ENCODE data around the gene TNC.

TNC gene

DNA sequence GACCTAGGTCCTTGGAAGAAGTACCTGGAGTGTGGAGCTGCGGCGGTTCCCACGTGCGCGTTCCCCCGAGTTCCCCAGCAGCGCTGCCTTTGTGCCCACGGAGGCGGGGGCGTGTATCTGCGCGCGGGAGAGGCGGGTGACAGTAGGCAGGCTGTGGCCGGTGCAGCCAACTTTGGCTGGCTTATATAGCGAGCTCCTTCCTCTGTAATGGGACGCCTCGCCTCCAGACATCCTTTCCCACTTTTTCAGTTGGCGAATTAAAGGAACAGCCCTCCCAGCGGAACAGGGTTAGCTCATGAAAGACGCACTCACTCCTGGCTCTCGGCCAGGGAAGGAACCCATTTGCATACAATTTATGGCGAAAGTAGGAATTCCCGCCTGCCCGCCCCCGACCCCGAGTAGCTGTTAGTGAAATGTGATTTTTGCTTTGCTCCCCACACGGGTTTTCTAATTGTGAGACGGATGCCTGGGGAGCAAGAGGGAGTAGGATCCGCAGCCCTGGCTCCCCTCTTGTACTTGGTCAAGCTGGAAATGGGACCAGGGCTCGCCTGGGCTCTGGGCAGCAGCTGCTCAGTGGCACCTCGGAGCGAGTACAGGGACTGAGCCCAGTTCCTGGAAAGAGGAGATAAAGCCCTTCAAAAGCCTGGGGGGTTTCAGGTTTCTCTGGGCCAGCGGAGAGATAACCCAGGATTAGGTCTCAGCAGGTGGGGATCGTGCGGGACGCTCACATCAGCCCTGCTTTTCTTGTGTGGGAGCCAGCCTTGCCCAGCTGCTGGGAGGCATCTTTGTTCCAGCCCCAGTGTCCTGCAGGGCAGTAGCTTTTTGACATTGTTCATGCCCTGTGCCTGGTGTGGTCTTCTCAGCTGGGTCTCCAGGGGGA lies at the start of gene TNC:
TNC (minus strand) TSS at position 159 of the 880 bp plus-strand sequence. CDS start 27,139 bp downstream, outside the sequence.
- DNase-seq = no peak

DNA sequence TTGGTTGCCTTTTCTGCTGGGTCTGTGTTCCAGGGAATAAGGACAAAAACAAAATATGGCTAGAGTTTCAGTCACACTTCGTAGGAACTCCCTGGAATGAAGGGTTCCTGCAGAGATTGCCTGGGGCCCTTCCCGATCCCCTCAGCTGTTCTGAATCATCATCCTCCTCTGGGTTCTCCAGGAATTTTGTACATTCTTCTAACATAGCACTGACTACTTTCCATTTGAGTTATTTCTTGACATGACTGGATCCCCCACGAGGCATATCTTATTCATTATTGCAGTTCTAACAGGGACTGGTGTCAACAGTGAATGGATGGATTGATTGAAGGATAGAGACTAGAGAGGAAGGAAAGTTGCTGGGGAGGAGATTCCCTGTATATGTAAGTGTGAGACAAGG lies 49.2 kb upstream of the TNC start:
- DNase-seq = no peak

DNA sequence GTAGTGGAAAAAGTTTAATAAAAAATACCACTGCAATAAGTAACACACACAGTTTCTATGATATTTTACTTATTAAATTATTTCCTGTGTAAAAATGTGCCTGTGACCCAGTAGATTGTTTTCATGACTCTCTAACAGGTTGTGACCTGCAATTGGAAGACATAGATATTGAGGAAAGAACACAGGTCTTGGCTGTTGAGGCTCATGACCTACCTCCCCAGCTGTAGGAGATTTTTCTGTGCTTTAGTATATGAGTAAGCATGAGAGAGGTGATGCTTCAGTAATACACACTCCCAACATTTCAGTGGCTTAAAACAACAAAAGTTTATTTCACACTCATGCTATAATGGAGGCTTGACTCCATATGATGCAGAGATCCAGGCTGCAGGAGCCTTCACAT lies 47.3 kb upstream of the TNC start:
- DNase-seq = no peak

GRCh38 chr9:115164511-115164974 lies 46.6 kb upstream of the TNC start:
- DNase-seq = no peak

DNA sequence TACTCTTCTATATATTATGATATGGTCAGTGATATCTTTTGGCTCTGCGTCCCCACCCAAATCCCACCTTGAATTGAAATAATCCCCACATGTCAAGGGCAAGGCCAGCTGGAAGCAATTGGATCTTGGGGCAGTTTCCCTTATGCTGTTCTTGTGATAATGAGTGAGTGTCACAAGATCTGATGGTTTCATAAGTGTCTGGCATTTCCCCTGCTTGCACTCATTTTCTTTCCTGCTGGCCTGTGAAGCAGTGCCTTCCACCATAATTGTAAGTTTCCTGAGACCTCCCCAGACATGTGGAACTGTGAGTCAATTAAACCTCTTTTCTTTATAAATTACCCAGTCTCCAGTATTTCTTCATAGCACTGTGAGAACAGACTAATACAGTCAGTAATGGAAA lies 45.0 kb upstream of the TNC start:
- no peak for DNase-seq

- DNase-seq = no peak
Observed at GRCh38 chr9:115161446-115161845, 43.5 kb upstream of the TNC start.

- DNase-seq = no peak
Observed at GRCh38 chr9:115158661-115159481, 40.9 kb upstream of the TNC start.

- DNase-seq = no peak
Observed at GRCh38 chr9:115157245-115157674, 39.3 kb upstream of the TNC start.

GRCh38 chr9:115155037-115155436 lies 37.1 kb upstream of the TNC start:
- no peak for DNase-seq

GRCh38 chr9:115154617-115155016 lies 36.7 kb upstream of the TNC start:
- no peak for DNase-seq

- DNase-seq = no peak
Observed at GRCh38 chr9:115152281-115152820, 34.4 kb upstream of the TNC start.

GRCh38 chr9:115148721-115149120 lies 30.8 kb upstream of the TNC start:
- DNase-seq = no peak

- no peak for DNase-seq
Observed at GRCh38 chr9:115146581-115147021, 28.6 kb upstream of the TNC start.

DNA sequence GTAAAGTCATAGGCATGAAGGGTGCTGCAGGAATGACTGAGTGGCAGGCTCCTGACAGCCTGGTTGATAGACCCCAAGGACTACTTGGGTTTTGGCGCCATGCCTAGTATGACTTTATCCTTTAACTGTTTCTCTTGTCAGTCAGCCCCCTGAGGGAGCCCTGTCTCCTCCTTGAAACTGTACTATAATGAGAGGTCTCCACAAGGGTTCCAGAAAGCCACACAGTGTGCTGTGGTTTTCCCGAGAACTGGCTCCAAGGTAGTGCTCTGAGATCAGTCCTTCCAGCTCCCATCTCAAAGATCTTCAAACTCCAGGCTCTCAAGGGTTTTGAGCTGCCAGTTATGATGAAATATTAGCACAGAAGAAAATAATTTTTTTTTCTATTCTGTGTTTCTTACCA lies 26.7 kb upstream of the TNC start:
- DNase-seq = no peak

DNA sequence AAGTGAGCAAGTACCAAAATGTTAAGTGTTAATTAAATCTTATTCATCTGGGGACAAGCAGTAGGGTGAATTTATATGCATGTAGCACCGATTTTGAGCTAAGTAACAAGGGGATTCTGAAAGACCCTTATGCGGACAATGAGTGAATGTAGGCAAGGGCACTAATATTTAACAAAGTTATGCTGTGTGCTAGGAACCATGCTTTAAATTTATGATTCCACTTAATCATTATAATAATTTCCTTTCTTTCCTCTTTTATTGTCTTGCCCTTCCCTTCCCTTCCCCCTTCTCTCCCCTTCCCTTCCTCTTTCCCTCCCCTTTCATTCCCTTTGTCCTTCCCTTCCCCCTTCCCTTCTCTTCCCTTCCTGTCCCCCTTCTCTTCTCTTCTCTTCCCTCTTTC lies 25.7 kb upstream of the TNC start:
- DNase-seq = no peak

DNA sequence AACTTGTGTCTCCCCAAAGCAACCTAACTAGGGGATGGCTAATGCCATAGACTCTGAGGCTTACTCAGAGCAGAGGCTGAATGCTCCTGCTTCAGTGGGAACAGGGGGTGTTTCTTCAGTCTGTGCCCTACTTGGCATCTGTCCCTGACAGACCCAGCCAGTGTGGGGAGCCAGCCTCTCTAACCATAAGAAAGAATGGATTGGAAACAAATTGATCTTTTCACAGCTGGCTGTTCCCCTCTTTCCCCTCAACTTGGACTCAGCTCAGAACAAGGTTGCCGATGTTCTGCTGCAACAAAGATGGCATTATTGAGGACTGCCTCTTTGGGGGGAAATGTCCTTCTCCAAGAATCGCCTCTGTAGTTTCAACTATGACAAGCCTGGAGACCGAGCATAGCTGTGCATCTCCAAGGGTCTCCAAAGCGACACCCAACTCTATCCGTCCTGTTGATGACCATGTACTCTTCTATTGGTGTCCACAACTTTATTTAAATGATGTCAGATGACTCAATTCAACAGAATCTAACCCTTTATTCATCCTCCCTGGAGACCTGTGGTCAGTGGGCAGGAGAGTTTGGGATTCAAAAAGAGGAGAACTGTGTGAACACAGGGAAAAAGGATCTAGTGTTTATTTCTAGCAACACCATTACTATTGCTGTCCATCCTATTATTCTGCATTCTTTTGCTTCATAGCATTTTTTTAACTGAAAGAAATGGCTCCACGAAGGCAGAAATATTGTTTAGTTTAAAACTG lies 24.7 kb upstream of the TNC start:
- DNase-seq = no peak

DNA sequence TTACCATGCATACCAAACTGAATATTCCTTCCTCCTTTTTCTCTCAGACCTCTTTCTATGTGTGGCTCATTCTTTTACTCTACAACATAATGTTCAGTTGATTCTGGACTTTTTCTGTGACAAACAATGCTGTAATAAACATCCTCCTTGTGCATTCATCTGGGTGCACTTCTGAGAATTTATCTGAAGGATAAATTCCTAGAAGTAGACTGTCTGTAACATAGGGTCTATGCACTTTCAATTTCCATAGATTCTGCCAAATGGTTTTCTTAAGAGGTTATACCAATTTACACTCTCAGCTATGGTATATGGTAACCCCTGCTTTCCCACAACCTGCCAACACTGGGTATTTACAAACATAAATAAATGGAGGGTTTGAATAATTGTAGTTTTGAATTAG lies 24.1 kb upstream of the TNC start:
- no peak for DNase-seq

- no peak for DNase-seq
Observed at GRCh38 chr9:115141612-115142011, 23.7 kb upstream of the TNC start.

DNA sequence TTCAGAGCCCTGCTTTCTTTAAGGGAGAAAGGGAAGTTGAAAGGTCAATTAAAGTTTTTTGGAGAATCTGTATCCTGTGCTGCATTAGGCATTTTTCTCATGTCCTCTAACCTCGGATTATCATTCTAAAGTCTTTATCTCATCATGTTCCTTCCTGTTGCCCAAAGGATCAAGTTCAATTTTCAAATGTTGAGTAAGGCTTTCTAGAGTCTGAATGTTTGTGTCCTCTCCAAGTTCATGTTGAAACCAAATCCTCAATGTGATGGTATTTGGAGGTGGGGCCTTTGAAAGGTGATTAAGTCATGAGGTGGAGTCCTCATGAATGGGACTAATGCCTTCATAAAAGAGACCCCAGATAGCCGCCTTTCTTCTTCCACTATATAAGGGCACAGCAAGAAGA lies 20.2 kb upstream of the TNC start:
- no peak for DNase-seq

GRCh38 chr9:115137526-115137925 lies 19.6 kb upstream of the TNC start:
- no peak for DNase-seq

DNA sequence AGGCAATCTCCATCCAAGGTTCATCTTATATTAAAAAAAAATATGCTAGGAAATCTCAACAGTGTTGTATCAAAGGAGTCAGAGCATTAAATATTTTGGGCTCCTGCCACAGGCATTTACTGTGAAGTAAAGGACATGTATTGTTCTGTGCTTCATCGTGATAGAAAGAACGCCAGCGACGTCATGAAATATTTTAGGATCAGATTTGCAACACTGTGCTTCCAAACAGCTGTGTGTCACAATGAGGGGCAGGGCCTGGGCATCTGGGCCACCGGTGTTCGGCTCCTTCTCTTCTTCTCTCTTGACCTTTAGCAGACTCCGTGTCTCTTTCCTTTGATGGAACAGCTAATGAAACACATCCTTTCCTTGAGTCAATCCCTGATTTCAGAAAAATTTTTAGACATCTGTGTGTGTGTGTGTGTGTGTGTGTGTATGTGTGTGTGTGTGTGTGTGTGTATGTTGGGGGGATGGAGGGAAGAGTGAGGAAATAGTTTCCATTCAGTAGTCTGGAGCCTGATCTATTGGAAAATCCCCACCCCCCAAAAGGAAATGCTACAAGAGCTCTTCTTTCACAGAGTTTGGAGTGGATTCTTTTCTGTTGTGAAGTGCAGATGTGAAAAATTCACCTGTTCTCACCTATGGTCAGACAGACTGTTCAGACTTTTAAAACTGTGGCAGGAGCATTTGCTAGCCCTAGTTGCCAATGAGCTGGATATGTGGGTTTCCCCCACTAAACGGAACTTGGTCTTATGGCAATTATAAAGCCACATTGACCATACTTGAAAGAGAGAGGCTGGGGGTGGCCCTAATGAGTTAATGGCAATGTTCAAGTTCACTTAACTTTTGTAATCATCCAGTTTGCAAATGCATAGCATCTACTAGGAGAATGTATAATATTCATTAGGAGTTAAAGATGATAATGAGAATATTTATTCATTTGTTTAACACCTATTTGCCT lies 18.1 kb upstream of the TNC start:
- DNase-seq = no peak

GRCh38 chr9:115134941-115135340 lies 17.0 kb upstream of the TNC start:
- no peak for DNase-seq

Measured in NCI-H1436 treated with DMSO at 0.1 percent for 48 hours (cell line).